Measurements from ENCODE around the gene TIA1. TPM values are rescaled to one million over a fixed set of nuclear protein-coding genes. Genes with fewer than 3 reads are reported as not detected.

The TIA1 gene
- total and polyA plus RNA-seq, 9 donors = 144 to 244 (median 168) TPM

DNA sequence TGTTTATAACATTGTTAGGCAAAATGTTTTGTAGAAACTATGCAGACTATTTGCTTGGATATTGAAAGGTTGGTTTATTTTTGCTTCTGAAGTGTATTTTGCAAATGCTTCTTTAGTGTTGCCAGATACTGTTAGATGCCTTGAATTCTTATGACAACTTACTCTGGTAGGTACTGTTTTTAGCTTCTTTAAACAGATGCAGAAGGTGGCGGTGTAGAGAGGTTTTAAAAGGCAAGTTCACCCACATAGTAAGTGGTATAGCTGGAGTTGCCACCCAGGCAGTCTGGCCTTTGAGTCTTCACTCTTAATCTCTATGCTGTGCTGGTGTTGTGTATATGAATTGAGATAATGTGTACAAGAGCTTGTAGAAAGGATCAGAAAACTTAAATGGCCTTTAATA, 13.1 kb upstream of the TIA1 start:
- H3K4me3 ChIP-seq (ENCODE audit: low read length) = no peak overlapping the region
- DNase-seq = no peak
- peaks cover 36% of the 10 kb centered on the region for H3K36me3 ChIP-seq (ENCODE audit: control insufficient read depth, insufficient read depth, low read length)
- 80% methylated on average over 1 of the region's 1 CpG for WGBS (ENCODE audit: insufficient coverage)
- H3K4me1 ChIP-seq (ENCODE audit: control insufficient read depth, insufficient read depth, low read length) = peaks cover 22% of the 10 kb centered on the region
- H3K27ac ChIP-seq (ENCODE audit: low read length) = no peak overlapping the region
- no peaks in the 10 kb centered on the region for H3K27me3 ChIP-seq (ENCODE audit: control insufficient read depth, insufficient read depth, low read length)
- no peaks in the 10 kb centered on the region for H3K9me3 ChIP-seq (replicated peaks; ENCODE audit: control insufficient read depth, low read depth, low read length)

DNA sequence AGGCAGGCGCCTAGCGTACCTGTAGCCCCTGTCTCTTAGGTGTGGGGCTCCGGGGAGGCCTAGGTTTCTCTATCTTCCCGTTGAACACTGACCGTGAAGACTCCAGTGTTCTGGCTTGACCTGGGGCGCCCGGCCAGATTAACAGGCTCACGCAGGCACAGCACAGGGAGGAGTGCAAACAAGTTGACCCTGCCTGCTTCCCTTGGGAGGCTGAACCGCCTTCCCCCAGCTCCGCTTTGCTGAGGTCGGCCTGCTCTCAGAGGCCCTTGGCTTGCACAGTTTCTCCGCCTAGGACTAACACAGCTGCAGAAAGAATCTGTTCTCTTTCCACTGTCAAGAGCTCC, 10.1 kb upstream of the TIA1 start:
- WGBS (ENCODE audit: insufficient coverage) = 4% methylated on average over 12 of the region's 12 CpGs

DNA sequence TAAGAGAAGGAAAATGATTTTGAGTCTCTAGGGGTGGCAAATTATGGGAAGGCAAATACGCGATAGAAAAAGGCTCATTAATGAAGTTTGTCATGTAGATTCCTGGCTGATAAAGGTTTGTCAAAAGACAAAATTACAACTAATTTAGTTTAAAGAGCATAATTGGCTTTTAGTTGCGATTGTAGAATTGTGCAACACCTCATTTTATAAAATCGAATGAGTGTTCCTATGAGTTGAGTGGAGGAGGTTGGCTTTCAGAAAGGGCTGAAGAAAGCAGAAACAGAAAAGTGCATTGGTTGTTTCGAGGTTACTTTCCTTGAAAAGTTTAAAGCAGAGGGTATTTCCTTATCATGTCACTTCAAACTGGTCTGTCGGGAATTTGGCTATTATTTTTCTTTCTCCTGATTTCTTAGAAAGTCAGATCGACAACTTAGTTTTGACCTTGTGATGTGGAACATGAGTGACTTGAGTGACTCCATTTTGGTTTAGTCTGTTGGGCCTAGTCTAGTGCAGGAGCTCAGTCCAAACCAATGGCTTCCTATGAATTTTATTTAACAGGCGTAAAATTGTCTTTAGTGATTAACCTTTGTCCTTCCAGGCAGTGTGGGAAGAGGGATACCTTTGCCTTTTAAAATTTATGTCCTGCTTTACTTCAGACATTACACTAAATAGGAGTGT, 7.3 kb upstream of the TIA1 start:
- H3K4me1 ChIP-seq (ENCODE audit: control insufficient read depth, insufficient read depth, low read length) = peaks cover 19% of the 10 kb centered on the region
- 100% methylated on average over 2 of the region's 8 CpGs for WGBS (ENCODE audit: insufficient coverage)
- H3K4me3 ChIP-seq (ENCODE audit: low read length) = no peak overlapping the region
- H3K36me3 ChIP-seq (ENCODE audit: control insufficient read depth, insufficient read depth, low read length) = peaks cover 7% of the 10 kb centered on the region
- DNase-seq = no peak
- no peaks in the 10 kb centered on the region for H3K9me3 ChIP-seq (replicated peaks; ENCODE audit: control insufficient read depth, low read depth, low read length)
- no peaks in the 10 kb centered on the region for H3K27me3 ChIP-seq (ENCODE audit: control insufficient read depth, insufficient read depth, low read length)
- H3K27ac ChIP-seq (ENCODE audit: low read length) = no peak overlapping the region

More for the DNA sequence above, 10.1 kb upstream of the TIA1 start:
- Histone ChIP-seq H3K27me3 (ENCODE audit: control insufficient read depth, insufficient read depth, low read length) (no peaks in the 10 kb centered on the region), H3K4me3 (ENCODE audit: low read length) (peak overlapping the region; percentile 64), H3K9me3 (replicated peaks; ENCODE audit: control insufficient read depth, low read depth, low read length) (no peaks in the 10 kb centered on the region), H3K4me1 (ENCODE audit: control insufficient read depth, insufficient read depth, low read length) (peaks cover 22% of the 10 kb centered on the region), H3K27ac (ENCODE audit: low read length) (peak overlapping the region; percentile 57), H3K36me3 (ENCODE audit: control insufficient read depth, insufficient read depth, low read length) (peaks cover 13% of the 10 kb centered on the region)
- peak; percentile 84 for DNase-seq

DNA sequence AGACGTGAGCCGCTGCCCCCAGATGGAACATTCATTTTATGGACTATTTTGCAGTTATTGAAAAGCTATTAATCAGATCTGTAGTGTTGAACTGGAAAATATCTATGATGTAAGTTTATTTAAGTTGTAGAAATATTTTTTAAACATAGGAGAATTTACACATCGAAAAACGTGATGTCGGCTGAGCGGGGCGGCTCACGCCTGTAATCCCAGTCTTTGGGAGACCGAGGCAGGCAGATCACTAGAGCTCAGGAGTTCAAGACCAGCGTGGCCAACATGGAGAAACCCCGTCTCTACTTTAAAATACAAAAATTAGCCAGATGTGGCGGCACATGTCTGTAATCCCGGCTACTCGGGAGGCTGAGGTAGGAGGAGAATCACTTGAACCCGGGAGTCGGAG, 2.0 kb upstream of the TIA1 start:
- no peaks in the 10 kb centered on the region for H3K36me3 ChIP-seq (ENCODE audit: control insufficient read depth, insufficient read depth, low read length)
- no peaks in the 10 kb centered on the region for H3K9me3 ChIP-seq (replicated peaks; ENCODE audit: control insufficient read depth, low read depth, low read length)
- no peak overlapping the region for H3K27ac ChIP-seq (ENCODE audit: low read length)
- no peak overlapping the region for H3K4me3 ChIP-seq (ENCODE audit: low read length)
- DNase-seq = no peak
- H3K4me1 ChIP-seq (ENCODE audit: control insufficient read depth, insufficient read depth, low read length) = peaks cover 7% of the 10 kb centered on the region
- no peaks in the 10 kb centered on the region for H3K27me3 ChIP-seq (ENCODE audit: control insufficient read depth, insufficient read depth, low read length)
- 79% methylated on average over 6 of the region's 16 CpGs for WGBS (ENCODE audit: insufficient coverage)

DNA sequence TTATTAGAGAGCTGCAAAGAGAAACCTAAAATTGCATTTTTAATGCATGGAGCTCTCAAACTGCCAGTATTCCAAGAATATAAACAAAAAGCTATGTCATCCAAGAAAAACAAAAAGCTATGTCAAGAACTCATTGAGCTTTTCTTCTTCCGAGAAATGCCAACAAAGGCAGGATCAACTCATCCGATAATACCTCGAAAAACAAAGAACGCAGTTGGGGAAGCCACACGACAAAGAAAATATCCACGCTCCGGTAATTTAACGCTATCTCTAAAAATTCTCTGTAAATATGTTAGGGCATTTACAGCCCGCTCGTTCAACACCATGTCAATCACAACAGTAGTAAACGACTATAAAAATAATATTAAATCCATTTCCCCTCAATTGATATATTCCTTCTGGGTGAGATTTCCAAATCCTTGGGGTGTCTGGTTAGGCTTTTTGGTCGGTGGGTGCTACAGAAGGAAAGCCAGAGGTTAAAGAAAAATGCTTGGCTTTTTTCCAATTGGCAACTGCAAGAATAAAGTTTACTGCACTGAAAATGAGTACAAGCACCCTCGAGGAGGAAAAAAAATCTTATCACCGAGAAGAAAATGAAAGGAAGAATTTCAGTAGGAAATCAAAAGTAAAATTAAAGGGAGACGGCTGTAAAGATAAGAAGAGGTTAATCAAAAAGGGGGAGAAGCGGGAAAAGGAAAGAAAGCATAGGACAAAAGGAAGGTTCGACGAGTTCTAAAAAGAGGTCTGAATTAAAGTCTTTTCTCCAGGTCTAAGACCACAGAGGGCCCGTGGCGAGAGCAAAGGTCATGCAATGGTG, 856 bp downstream of the TIA1 start:
- Histone ChIP-seq H3K4me3 (ENCODE audit: low read length) (peak overlapping the region; percentile 78), H3K27ac (ENCODE audit: low read length) (peak overlapping the region; percentile 97), H3K4me1 (ENCODE audit: control insufficient read depth, insufficient read depth, low read length) (peaks cover 7% of the 10 kb centered on the region), H3K36me3 (ENCODE audit: control insufficient read depth, insufficient read depth, low read length) (no peaks in the 10 kb centered on the region), H3K27me3 (ENCODE audit: control insufficient read depth, insufficient read depth, low read length) (no peaks in the 10 kb centered on the region), H3K9me3 (replicated peaks; ENCODE audit: control insufficient read depth, low read depth, low read length) (no peaks in the 10 kb centered on the region)
- DNase-seq = peak; percentile 83
- 0% methylated on average over 7 of the region's 20 CpGs for WGBS (ENCODE audit: insufficient coverage)

DNA sequence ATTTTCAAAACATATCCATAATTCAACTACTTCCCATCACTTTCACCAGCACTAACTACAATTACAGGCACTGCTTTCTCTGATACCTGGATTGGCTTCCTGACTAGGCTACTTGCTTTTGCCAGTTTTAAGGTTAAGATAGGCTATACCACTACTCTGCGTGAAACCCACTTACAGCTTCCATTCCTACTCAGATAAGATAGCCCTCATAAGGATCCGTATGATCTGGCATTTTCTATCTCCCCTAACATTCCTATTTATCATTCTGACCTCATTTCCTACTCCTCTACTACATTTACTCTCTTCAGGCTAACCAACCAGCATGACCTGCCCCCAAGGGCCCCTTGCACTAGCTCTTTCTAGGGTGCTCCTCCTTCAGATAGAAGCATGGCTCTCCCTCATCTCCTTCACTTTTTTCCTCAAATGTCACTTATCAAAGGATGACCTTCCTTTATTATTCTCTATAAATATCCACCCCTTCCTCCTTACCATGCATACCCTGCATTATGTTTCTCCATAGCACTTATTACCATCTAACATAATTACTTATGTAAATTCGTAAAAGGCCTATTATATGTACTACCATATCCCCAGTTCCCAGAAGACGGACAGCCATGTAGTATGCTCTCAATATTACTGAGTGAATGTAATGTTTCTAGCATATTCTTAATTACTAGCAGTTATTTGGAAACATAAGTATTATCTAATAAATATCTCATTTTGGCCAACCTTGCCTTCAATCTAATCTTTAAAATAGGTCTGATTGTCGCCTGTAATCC, 4.4 kb downstream of the TIA1 start:
- H3K4me3 ChIP-seq (ENCODE audit: low read length) = no peak overlapping the region
- no peak for DNase-seq
- H3K36me3 ChIP-seq (ENCODE audit: control insufficient read depth, insufficient read depth, low read length) = peaks cover 10% of the 10 kb centered on the region
- H3K27ac ChIP-seq (ENCODE audit: low read length) = no peak overlapping the region
- H3K27me3 ChIP-seq (ENCODE audit: control insufficient read depth, insufficient read depth, low read length) = no peaks in the 10 kb centered on the region
- H3K9me3 ChIP-seq (replicated peaks; ENCODE audit: control insufficient read depth, low read depth, low read length) = no peaks in the 10 kb centered on the region
- H3K4me1 ChIP-seq (ENCODE audit: control insufficient read depth, insufficient read depth, low read length) = peaks cover 12% of the 10 kb centered on the region
- WGBS (ENCODE audit: insufficient coverage) = 83% methylated on average over 2 of the region's 5 CpGs

DNA sequence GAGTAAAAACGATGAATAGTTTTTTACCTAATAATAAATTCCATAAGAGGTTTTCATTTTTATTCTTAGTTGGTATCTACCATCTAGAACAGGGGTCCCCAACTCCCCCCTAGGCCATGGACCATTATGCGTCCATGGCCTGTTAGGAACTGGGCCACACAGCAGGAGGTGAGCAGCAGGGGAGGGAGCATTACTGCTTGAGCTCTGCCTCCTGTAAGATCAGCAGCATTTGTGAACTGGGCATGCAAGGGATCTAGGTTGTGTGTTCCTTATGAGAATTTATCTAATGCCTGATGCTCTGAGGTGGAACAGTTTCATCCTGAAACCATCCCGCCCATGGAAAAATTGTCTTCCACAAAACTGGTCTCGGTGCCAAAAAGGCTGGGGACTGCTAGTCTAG, 5.9 kb downstream of the TIA1 start:
- no peak overlapping the region for H3K27ac ChIP-seq (ENCODE audit: low read length)
- no peak overlapping the region for H3K4me3 ChIP-seq (ENCODE audit: low read length)
- peaks cover 14% of the 10 kb centered on the region for H3K36me3 ChIP-seq (ENCODE audit: control insufficient read depth, insufficient read depth, low read length)
- H3K9me3 ChIP-seq (replicated peaks; ENCODE audit: control insufficient read depth, low read depth, low read length) = no peaks in the 10 kb centered on the region
- 83% methylated on average over 2 of the region's 4 CpGs for WGBS (ENCODE audit: insufficient coverage)
- H3K4me1 ChIP-seq (ENCODE audit: control insufficient read depth, insufficient read depth, low read length) = peaks cover 12% of the 10 kb centered on the region
- no peak for DNase-seq
- no peaks in the 10 kb centered on the region for H3K27me3 ChIP-seq (ENCODE audit: control insufficient read depth, insufficient read depth, low read length)

DNA sequence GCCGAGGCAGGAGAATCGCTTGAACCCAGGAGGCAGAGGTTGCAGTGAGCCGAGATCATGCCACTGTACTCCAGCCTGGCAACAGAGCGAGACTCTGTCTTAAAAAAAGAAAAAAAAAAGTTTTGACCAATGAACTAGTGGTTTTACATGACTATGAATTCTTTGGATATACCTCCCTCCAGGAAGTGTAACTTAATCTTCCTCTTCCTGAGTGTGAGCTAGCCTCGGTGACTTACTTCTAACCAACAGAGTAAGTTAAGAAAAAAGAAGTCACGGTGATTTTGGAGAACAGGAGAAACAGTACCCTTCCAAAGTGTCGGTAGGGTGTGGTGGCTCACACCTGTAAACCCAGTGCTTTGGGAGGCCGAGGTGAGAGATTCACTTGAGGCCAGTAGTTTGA, 7.1 kb downstream of the TIA1 start:
- no peak for DNase-seq
- H3K27me3 ChIP-seq (ENCODE audit: control insufficient read depth, insufficient read depth, low read length) = no peaks in the 10 kb centered on the region
- WGBS (ENCODE audit: insufficient coverage) = 94% methylated on average over 5 of the region's 8 CpGs
- H3K27ac ChIP-seq (ENCODE audit: low read length) = no peak overlapping the region
- H3K4me1 ChIP-seq (ENCODE audit: control insufficient read depth, insufficient read depth, low read length) = peaks cover 8% of the 10 kb centered on the region
- peaks cover 16% of the 10 kb centered on the region for H3K36me3 ChIP-seq (ENCODE audit: control insufficient read depth, insufficient read depth, low read length)
- no peaks in the 10 kb centered on the region for H3K9me3 ChIP-seq (replicated peaks; ENCODE audit: control insufficient read depth, low read depth, low read length)
- no peak overlapping the region for H3K4me3 ChIP-seq (ENCODE audit: low read length)

DNA sequence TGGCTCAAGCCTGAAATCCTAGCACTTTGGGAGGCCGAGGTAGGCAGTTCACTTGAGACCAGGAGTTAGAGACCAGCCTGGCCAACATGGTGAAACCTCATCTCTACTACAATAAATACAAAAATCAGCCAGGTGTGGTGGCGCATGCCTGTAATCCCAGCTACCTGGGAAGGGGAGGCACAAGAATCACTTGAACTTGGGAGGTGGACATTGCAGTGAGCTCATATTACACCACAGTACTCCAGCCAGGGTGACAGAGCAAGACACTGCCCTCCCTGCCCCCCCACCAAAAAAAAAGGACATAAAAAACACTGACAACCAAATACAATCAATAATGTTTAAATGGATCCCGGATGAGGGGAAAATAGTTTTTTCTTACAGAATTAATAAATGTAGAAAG, 7.8 kb downstream of the TIA1 start:
- no peak overlapping the region for H3K27ac ChIP-seq (ENCODE audit: low read length)
- DNase-seq = no peak
- no peaks in the 10 kb centered on the region for H3K27me3 ChIP-seq (ENCODE audit: control insufficient read depth, insufficient read depth, low read length)
- no peaks in the 10 kb centered on the region for H3K9me3 ChIP-seq (replicated peaks; ENCODE audit: control insufficient read depth, low read depth, low read length)
- no peak overlapping the region for H3K4me3 ChIP-seq (ENCODE audit: low read length)
- H3K4me1 ChIP-seq (ENCODE audit: control insufficient read depth, insufficient read depth, low read length) = peaks cover 5% of the 10 kb centered on the region
- no CpG with 5 or more reads among the region's 3 CpGs for WGBS (ENCODE audit: insufficient coverage)
- peaks cover 16% of the 10 kb centered on the region for H3K36me3 ChIP-seq (ENCODE audit: control insufficient read depth, insufficient read depth, low read length)

DNA sequence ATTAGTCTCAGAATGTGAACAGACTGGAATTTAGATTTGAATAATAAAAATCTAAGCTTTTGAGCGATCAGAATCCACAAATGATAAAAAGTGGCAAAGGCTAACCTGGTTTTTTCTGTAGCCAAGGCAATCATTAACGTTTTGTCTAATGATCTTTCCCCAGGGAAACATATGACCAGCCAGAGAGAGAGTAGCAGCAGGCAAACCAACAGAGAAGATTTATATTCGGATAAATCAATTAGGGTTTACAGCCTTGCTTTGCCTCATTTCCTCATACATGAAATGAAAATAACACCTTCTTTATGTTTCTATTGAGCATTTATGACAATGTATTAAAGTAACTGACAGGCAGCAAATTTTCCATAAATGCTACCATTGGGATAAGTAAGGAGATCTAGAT, 14.5 kb downstream of the TIA1 start:
- no peaks in the 10 kb centered on the region for H3K27me3 ChIP-seq (ENCODE audit: control insufficient read depth, insufficient read depth, low read length)
- H3K4me3 ChIP-seq (ENCODE audit: low read length) = no peak overlapping the region
- no peaks in the 10 kb centered on the region for H3K4me1 ChIP-seq (ENCODE audit: control insufficient read depth, insufficient read depth, low read length)
- H3K36me3 ChIP-seq (ENCODE audit: control insufficient read depth, insufficient read depth, low read length) = peaks cover 33% of the 10 kb centered on the region
- no peaks in the 10 kb centered on the region for H3K9me3 ChIP-seq (replicated peaks; ENCODE audit: control insufficient read depth, low read depth, low read length)
- no peak overlapping the region for H3K27ac ChIP-seq (ENCODE audit: low read length)
- DNase-seq = no peak
- no CpG with 5 or more reads among the region's 3 CpGs for WGBS (ENCODE audit: insufficient coverage)
